ENCODE data around the gene MDFIC2.

Gene MDFIC2

GRCh38 chr3:70245746-70246525, 66.5 kb downstream of the MDFIC2 start:
- no peak for DNase-seq (ENCODE audit: low read depth)
- H3K4me3 ChIP-seq (replicated peaks; ENCODE audit: low read depth, low read length): no peak overlapping the region
- TF ChIP-seq CTCF (IDR thresholded peaks at IDR 0.05; ENCODE audit: low read length, missing control alignments): no peak

GRCh38 chr3:70244422-70244821, 68.0 kb downstream of the MDFIC2 start:
- TF ChIP-seq CTCF (IDR thresholded peaks at IDR 0.05; ENCODE audit: low read length, missing control alignments): no peak
- DNase-seq (ENCODE audit: low read depth): no peak
- H3K4me3 ChIP-seq (replicated peaks; ENCODE audit: low read depth, low read length): no peak overlapping the region

GRCh38 chr3:70242297-70242882, 70.0 kb downstream of the MDFIC2 start:
- TF ChIP-seq CTCF (IDR thresholded peaks at IDR 0.05; ENCODE audit: low read length, missing control alignments): no peak
- no peak overlapping the region for H3K4me3 ChIP-seq (replicated peaks; ENCODE audit: low read depth, low read length)
- DNase-seq (ENCODE audit: low read depth): peak; percentile 42

- TF ChIP-seq CTCF (IDR thresholded peaks at IDR 0.05; ENCODE audit: low read length, missing control alignments): no peak
- H3K4me3 ChIP-seq (replicated peaks; ENCODE audit: low read depth, low read length): no peak overlapping the region
- DNase-seq (ENCODE audit: low read depth): no peak
Observed at GRCh38 chr3:70233812-70234211, 78.6 kb downstream of the MDFIC2 start.

- TF ChIP-seq CTCF (IDR thresholded peaks at IDR 0.05; ENCODE audit: low read length, missing control alignments): no peak
- no peak overlapping the region for H3K4me3 ChIP-seq (replicated peaks; ENCODE audit: low read depth, low read length)
- no peak for DNase-seq (ENCODE audit: low read depth)
Observed at GRCh38 chr3:70233112-70233511, 79.3 kb downstream of the MDFIC2 start.

GRCh38 chr3:70231266-70231701, 81.2 kb downstream of the MDFIC2 start:
- TF ChIP-seq CTCF (IDR thresholded peaks at IDR 0.05; ENCODE audit: low read length, missing control alignments): no peak
- no peak for DNase-seq (ENCODE audit: low read depth)
- H3K4me3 ChIP-seq (replicated peaks; ENCODE audit: low read depth, low read length): no peak overlapping the region

All from fibroblast of pulmonary artery (primary cell).